Left forelimb (tissue), 1 donor: Measurements from ENCODE around the gene RPEL1.
"Not testable (repeated sequence)": the region's sequence is repeated elsewhere in the genome, so short reads cannot be mapped to it uniquely, and the experiment has no call there.

Source experiments
- DNase-seq: peaks from one replicate; pipeline ENCODE4 v3.0.0-alpha.2; 2018; ENCODE audit warnings: low spot score

The RPEL1 gene

GRCh38 chr10:103235775-103236174 lies 9.9 kb upstream of the RPEL1 start:
- no peak for DNase-seq

- no peak for DNase-seq
Observed at GRCh38 chr10:103238506-103239252, 7.0 kb upstream of the RPEL1 start.

GRCh38 chr10:103241262-103242011 lies 4.2 kb upstream of the RPEL1 start:
- no peak for DNase-seq

GRCh38 chr10:103244666-103245271 lies 918 bp upstream of the RPEL1 start:
- no peak for DNase-seq

GRCh38 chr10:103246324-103246723 lies 637 bp downstream of the RPEL1 start:
- no peak for DNase-seq

- DNase-seq, result no peak
Observed at GRCh38 chr10:103254113-103254512, 8.4 kb downstream of the RPEL1 start.

- DNase-seq, result no peak
Observed at GRCh38 chr10:103254538-103255325, 9.0 kb downstream of the RPEL1 start.

GRCh38 chr10:103256613-103257012 lies 10.9 kb downstream of the RPEL1 start:
- no peak for DNase-seq

GRCh38 chr10:103257812-103258211 lies 12.1 kb downstream of the RPEL1 start:
- DNase-seq, result no peak

GRCh38 chr10:103258928-103259327 lies 13.2 kb downstream of the RPEL1 start:
- not testable (repeated sequence) for DNase-seq

- DNase-seq, result no peak
Observed at GRCh38 chr10:103259989-103260388, 14.3 kb downstream of the RPEL1 start.

GRCh38 chr10:103262229-103262628 lies 16.5 kb downstream of the RPEL1 start:
- DNase-seq, result no peak

GRCh38 chr10:103265717-103266329 lies 20.1 kb downstream of the RPEL1 start:
- no peak for DNase-seq

GRCh38 chr10:103273041-103273441 lies 27.4 kb downstream of the RPEL1 start:
- no peak for DNase-seq

- DNase-seq, result no peak
Observed at GRCh38 chr10:103276251-103276895, 30.7 kb downstream of the RPEL1 start.

- no peak for DNase-seq
Observed at GRCh38 chr10:103276896-103277712, 31.4 kb downstream of the RPEL1 start, which contains the start of gene INA. Gene INA (plus strand): TSS chr10:103277138. CDS start chr10:103277212, 74 bp downstream.

- DNase-seq, result no peak
Observed at GRCh38 chr10:103277713-103278536, 32.2 kb downstream of the RPEL1 start.

GRCh38 chr10:103278537-103278823 lies 32.8 kb downstream of the RPEL1 start:
- DNase-seq, result no peak

GRCh38 chr10:103278862-103279298 lies 33.2 kb downstream of the RPEL1 start:
- peak; percentile 75 for DNase-seq
